B cell (primary cell): ENCODE measurements around the gene TUBGCP2. TPM values are rescaled to one million over a fixed set of nuclear protein-coding genes. Genes with fewer than 3 reads are reported as not detected.

ENCODE experiments used
- ATAC-seq: fragments of 200-7000 bp; cut with Tn5 transposase; one replicate; pipeline ENCODE4 v1.10.0; 2021; ENCODE audit warnings: low read depth, mild to moderate bottlenecking, moderate number of reproducible peaks, moderate library complexity
- CTCF ChIA-PET: fragments of 350-600 bp; sonication (Branson Sonifier 250); formaldehyde crosslinking; loops from one replicate; lab custom pipeline; 2021; ENCODE audit warnings: antibody characterized with exemption, inconsistent platforms; lab: Charles Lee
- POLR2A ChIA-PET: fragments of 350-600 bp; sonication (Branson Sonifier 250); formaldehyde crosslinking; loops from one replicate; lab custom pipeline; 2021; ENCODE audit warnings: antibody characterized with exemption; lab: Charles Lee
- DNase-seq: peaks from one replicate; pipeline ENCODE4 v3.0.0; 2013
- H2AFZ ChIP-seq: 2 replicates; pipeline ENCODE4 v1.6.1; 2012; ENCODE audit warnings: mild to moderate bottlenecking, low read depth, low read length; ENCODE audit not compliant: insufficient read depth, poor library complexity, severe bottlenecking
- H3K27ac ChIP-seq, 2 donors: 1 replicate in 1 of 2; 2 replicates in 1 of 2; pipeline ENCODE4 v1.5.1; 2012 to 2013; ENCODE audit warnings: low read length in 2 of 2, mild to moderate bottlenecking in 2 of 2, moderate library complexity in 1 of 2
- H3K27me3 ChIP-seq, 4 experiments: fragments of 200-600 bp in 1 of 4; sonication (generic) in 1 of 4; replicated peaks in 1 of 4; 1 replicate in 2 of 4; 2 replicates in 2 of 4; pipeline versions ENCODE4 v1.6.1 to v1.7.0; 2013 to 2016; ENCODE audit warnings: low read length in 3 of 4, mild to moderate bottlenecking in 2 of 4, mixed read lengths in 1 of 4, moderate library complexity in 1 of 4; ENCODE audit not compliant: insufficient read depth in 4 of 4, control insufficient read depth in 3 of 4; ENCODE audit errors: control extremely low read depth in 1 of 4
- H3K36me3 ChIP-seq, 2 experiments: replicated peaks in 1 of 2; 1 replicate in 1 of 2; 2 replicates in 1 of 2; pipeline versions ENCODE4 v1.6.1 to v1.7.1; 2013; ENCODE audit warnings: low read length in 1 of 2; ENCODE audit not compliant: insufficient read depth in 2 of 2, control insufficient read depth in 1 of 2; ENCODE audit errors: control extremely low read depth in 1 of 2, extremely low read depth in 1 of 2
- H3K4me1 ChIP-seq, 2 donors: fragments of 200-600 bp in 1 of 2; sonication (generic) in 1 of 2; 1 replicate in 1 of 2; 2 replicates in 1 of 2; pipeline versions ENCODE4 v1.5.1 to v1.6.1; 2013 to 2017; ENCODE audit warnings: low read length in 2 of 2; ENCODE audit not compliant: control insufficient read depth in 2 of 2, insufficient read depth in 2 of 2
- H3K4me2 ChIP-seq: replicated peaks from 2 replicates; pipeline ENCODE3; 2012; ENCODE audit warnings: mild to moderate bottlenecking, low read depth, low read length; ENCODE audit not compliant: poor library complexity, severe bottlenecking
- H3K4me3 ChIP-seq, 5 experiments: fragments of 200-600 bp in 1 of 5; sonication (generic) in 1 of 5; 1 replicate in 3 of 5; 2 replicates in 2 of 5; pipeline versions ENCODE4 v1.5.1 to v1.7.0; 2011 to 2016; ENCODE audit warnings: low read length in 4 of 5, mild to moderate bottlenecking in 4 of 5, low read depth in 2 of 5, control low read depth in 1 of 5, moderate library complexity in 1 of 5; ENCODE audit not compliant: insufficient read depth in 1 of 5; ENCODE audit errors: control extremely low read depth in 1 of 5, extremely low read depth in 1 of 5
- H3K79me2 ChIP-seq: fragments of 200-600 bp; sonication (generic); one replicate; pipeline ENCODE4 v1.6.0; 2016; ENCODE audit warnings: low read length; ENCODE audit not compliant: control insufficient read depth, insufficient read depth
- H3K9ac ChIP-seq: fragments of 200-600 bp; sonication (generic); 2 replicates; pipeline ENCODE4 v1.6.1; 2017; ENCODE audit warnings: mild to moderate bottlenecking, low read length, moderate library complexity
- H3K9me3 ChIP-seq, 3 donors: one replicate each; pipeline versions ENCODE4 v1.6.1 to v1.7.1; 2013; ENCODE audit warnings: low read length in 2 of 3; ENCODE audit not compliant: control insufficient read depth in 2 of 3, insufficient read depth in 1 of 3; ENCODE audit errors: control extremely low read depth in 1 of 3
- H4K20me1 ChIP-seq: 2 replicates; pipeline ENCODE4 v1.6.0; 2012; ENCODE audit warnings: mild to moderate bottlenecking, low read length; ENCODE audit not compliant: insufficient read depth, control insufficient read depth, poor library complexity, severe bottlenecking
- H3K27ac Mint-ChIP-seq: one replicate; pipeline ENCODE4 v1.8.0; 2021; ENCODE audit warnings: mixed read lengths
- H3K27me3 Mint-ChIP-seq: one replicate; pipeline ENCODE4 v1.8.0; 2021; ENCODE audit warnings: mixed read lengths
- H3K4me1 Mint-ChIP-seq: one replicate; pipeline ENCODE4 v1.8.0; 2021; ENCODE audit warnings: mixed read lengths
- H3K4me3 Mint-ChIP-seq: one replicate; pipeline ENCODE4 v1.8.0; 2021; ENCODE audit warnings: mixed read lengths
- H3K9me3 Mint-ChIP-seq: one replicate; pipeline ENCODE4 v1.8.0; 2022; ENCODE audit warnings: mixed read lengths; ENCODE audit not compliant: insufficient read depth
- EZH2 ChIP-seq: IDR thresholded peaks from 2 replicates; pipeline ENCODE4 v1.6.1; 2012; ENCODE audit warnings: borderline replicate concordance, low read depth, mild to moderate bottlenecking, moderate library complexity, low read length; ENCODE audit not compliant: insufficient read depth, poor library complexity, severe bottlenecking
- WGBS: methylation state at CpG from one replicate; pipeline ENCODE4 v1.1.5; 2013; ENCODE audit warnings: missing lambda C conversion rate; ENCODE audit not compliant: insufficient coverage; 5-methylcytosine and 5-hydroxymethylcytosine counted together
- intact Hi-C: fragments of 100-400 bp; cut with micrococcal nuclease; formaldehyde crosslinking; loops from one replicate; pipeline ENCODE4 v1.10.0; 2022
- polyA plus RNA-seq: library from polyadenylated mRNA; depleted of rRNA; stranded (reverse); fragments of >200 nt; gene quantifications from 2 replicates; pipeline ENCODE4 v1.2.3, GENCODE V29; 2012
- total RNA-seq, 2 donors: library from RNA; stranded (reverse); fragments of 120-200 nt in 1 of 2; gene quantifications; 1 replicate in 1 of 2; 2 replicates in 1 of 2; pipeline versions ENCODE4 v1.2.3 to v1.2.4, GENCODE V29; 2013 to 2022
- TF ChIP-seq, protein P1 (sequence below): fragments of 200-600 bp; IDR thresholded peaks from one replicate; pipeline ENCODE4 v1.8.0; 2022; ENCODE audit warnings: antibody characterized with exemption, mild to moderate bottlenecking

TUBGCP2 gene
- total and polyA plus RNA-seq, 2 donors (not counting 1 experiment from before 2014, with no cell fraction given), result 50.3 to 90.3 TPM

DNA sequence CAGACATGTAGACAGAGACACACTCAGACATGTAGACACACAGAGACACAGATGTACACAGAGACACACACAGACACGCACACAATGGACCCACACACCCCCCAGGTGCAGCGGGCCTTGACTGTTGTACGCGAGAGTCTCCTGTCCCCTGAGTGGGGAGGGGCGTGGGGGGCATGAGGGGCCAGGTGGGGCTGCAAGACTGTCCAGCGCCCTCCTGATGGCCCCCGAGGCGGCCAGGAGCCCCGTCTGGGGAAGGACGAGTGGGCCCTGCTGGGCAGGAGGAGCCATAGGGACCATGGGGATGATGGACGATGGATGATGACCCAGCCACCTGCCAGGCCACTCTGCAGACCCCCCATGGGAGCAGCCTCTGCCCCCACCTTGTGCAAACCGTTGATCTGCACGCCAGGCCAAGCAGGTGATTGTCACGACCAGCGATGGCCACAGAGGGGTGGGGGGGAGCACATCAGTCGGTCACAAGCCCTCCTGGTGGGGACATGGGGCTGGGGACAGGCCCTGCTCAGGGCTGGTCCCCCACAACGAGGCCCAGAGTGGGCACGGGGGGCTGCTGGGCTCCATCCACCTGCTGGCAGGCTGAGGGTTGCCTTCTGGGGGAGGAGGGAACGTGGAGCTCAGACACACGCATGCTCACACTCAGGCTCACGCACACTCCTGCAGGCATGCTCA is 59.4 kb downstream of the TUBGCP2 start:
- intact Hi-C loops, result no loop called here
- Histone ChIP-seq H3K27me3 (no peaks in the 10 kb centered on the region), H2AFZ (no peak overlapping the region), H3K36me3 (no peaks in the 10 kb centered on the region), H3K4me2 (no peak overlapping the region), H3K4me3 (no peak overlapping the region), H4K20me1 (no peaks in the 10 kb centered on the region), H3K9ac (no peak overlapping the region), H3K9me3 (peaks cover 0 to 2% (median 0%) of the 10 kb centered on the region in 3 donors), H3K27ac (no peak overlapping the region), H3K4me1 (peaks cover 0 to 5% of the 10 kb centered on the region in 2 donors), H3K79me2 (no peaks in the 10 kb centered on the region)
- H3K27me3 Mint-ChIP-seq, result peaks cover 23% of the 10 kb centered on the region
- TF ChIP-seq, protein P1, sequence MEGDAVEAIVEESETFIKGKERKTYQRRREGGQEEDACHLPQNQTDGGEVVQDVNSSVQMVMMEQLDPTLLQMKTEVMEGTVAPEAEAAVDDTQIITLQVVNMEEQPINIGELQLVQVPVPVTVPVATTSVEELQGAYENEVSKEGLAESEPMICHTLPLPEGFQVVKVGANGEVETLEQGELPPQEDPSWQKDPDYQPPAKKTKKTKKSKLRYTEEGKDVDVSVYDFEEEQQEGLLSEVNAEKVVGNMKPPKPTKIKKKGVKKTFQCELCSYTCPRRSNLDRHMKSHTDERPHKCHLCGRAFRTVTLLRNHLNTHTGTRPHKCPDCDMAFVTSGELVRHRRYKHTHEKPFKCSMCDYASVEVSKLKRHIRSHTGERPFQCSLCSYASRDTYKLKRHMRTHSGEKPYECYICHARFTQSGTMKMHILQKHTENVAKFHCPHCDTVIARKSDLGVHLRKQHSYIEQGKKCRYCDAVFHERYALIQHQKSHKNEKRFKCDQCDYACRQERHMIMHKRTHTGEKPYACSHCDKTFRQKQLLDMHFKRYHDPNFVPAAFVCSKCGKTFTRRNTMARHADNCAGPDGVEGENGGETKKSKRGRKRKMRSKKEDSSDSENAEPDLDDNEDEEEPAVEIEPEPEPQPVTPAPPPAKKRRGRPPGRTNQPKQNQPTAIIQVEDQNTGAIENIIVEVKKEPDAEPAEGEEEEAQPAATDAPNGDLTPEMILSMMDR, result no peak
- no peak for TF ChIP-seq EZH2
- no peak overlapping the region for H3K4me3 Mint-ChIP-seq
- H3K27ac Mint-ChIP-seq, result peak overlapping the region; percentile 56
- no peak for ATAC-seq
- H3K9me3 Mint-ChIP-seq, result no peaks in the 10 kb centered on the region
- CTCF ChIA-PET, result no interaction called here
- POLR2A ChIA-PET, result no interaction called here
- no peak for DNase-seq
- peaks cover 2% of the 10 kb centered on the region for H3K4me1 Mint-ChIP-seq
- WGBS, result 78% methylated on average over 20 of the region's 21 CpGs

- Histone ChIP-seq H3K9me3 (peaks cover 0 to 2% (median 0%) of the 10 kb centered on the region in 3 donors), H2AFZ (no peak overlapping the region), H3K36me3 (no peaks in the 10 kb centered on the region), H3K4me1 (peaks cover 0 to 5% of the 10 kb centered on the region in 2 donors), H4K20me1 (no peaks in the 10 kb centered on the region), H3K4me3 (no peak overlapping the region), H3K79me2 (no peaks in the 10 kb centered on the region), H3K9ac (no peak overlapping the region), H3K27me3 (no peaks in the 10 kb centered on the region), H3K27ac (no peak overlapping the region), H3K4me2 (no peak overlapping the region)
- WGBS, result 93% methylated on average over 12 of the region's 12 CpGs
- H3K27me3 Mint-ChIP-seq, result peaks cover 23% of the 10 kb centered on the region
- H3K4me1 Mint-ChIP-seq, result peaks cover 2% of the 10 kb centered on the region
- intact Hi-C loops, result no loop called here
- TF ChIP-seq EZH2, result no peak
- TF ChIP-seq, protein P1, result no peak
- ATAC-seq (no peak), DNase-seq (no peak)
- H3K4me3 Mint-ChIP-seq, result no peak overlapping the region
- H3K27ac Mint-ChIP-seq, result no peak overlapping the region
- POLR2A ChIA-PET, result no interaction called here
- CTCF ChIA-PET, result no interaction called here
- no peaks in the 10 kb centered on the region for H3K9me3 Mint-ChIP-seq
These were observed 60.3 kb downstream of the TUBGCP2 start for GRCh38 chr10:133248334-133248715.
